Trophoblast cell (in vitro differentiated cells and primary cell): ENCODE measurements around the gene HECW1.

ENCODE experiments used
- DNase-seq, 2 donors: peaks; one replicate each; pipeline ENCODE4 v3.0.0-alpha.2; 2016
- H2AFZ ChIP-seq: 2 replicates; pipeline ENCODE4 v1.6.1; 2013; ENCODE audit warnings: low read length, moderate library complexity, mild to moderate bottlenecking; ENCODE audit not compliant: insufficient read depth, poor library complexity
- H2AK5ac ChIP-seq: 2 replicates; pipeline ENCODE4 v1.6.1; 2013; ENCODE audit warnings: mild to moderate bottlenecking, low read length
- H2BK120ac ChIP-seq: 2 replicates; pipeline ENCODE4 v1.6.1; 2013; ENCODE audit warnings: low read length, mild to moderate bottlenecking, moderate library complexity; ENCODE audit not compliant: insufficient read depth, poor library complexity
- H2BK12ac ChIP-seq: 2 replicates; pipeline ENCODE4 v1.6.1; 2013; ENCODE audit warnings: mild to moderate bottlenecking, low read length, moderate library complexity
- H2BK5ac ChIP-seq: 2 replicates; pipeline ENCODE4 v1.6.1; 2013; ENCODE audit warnings: low read length, low read depth, moderate library complexity, mild to moderate bottlenecking; ENCODE audit not compliant: poor library complexity
- H3K14ac ChIP-seq: 2 replicates; pipeline ENCODE4 v1.6.1; 2013; ENCODE audit warnings: mild to moderate bottlenecking, low read length
- H3K18ac ChIP-seq: 2 replicates; pipeline ENCODE4 v1.6.1; 2013; ENCODE audit warnings: mild to moderate bottlenecking, low read length
- H3K23ac ChIP-seq: 2 replicates; pipeline ENCODE4 v1.6.1; 2013; ENCODE audit warnings: low read length
- H3K27ac ChIP-seq: 2 replicates; pipeline ENCODE4 v1.5.1; 2013; ENCODE audit warnings: low read depth, mild to moderate bottlenecking, inconsistent platforms, low read length, moderate library complexity
- H3K27me3 ChIP-seq: 2 replicates; pipeline ENCODE4 v1.6.1; 2013; ENCODE audit warnings: inconsistent platforms, mild to moderate bottlenecking, low read length, moderate library complexity; ENCODE audit not compliant: insufficient read depth
- H3K36me3 ChIP-seq, 2 experiments: 1 replicate in 1 of 2; 2 replicates in 1 of 2; pipeline ENCODE4 v1.6.1; 2013; ENCODE audit warnings: low read length in 2 of 2, mild to moderate bottlenecking in 2 of 2, moderate library complexity in 1 of 2; ENCODE audit not compliant: insufficient read depth in 2 of 2, control insufficient read depth in 1 of 2
- H3K4ac ChIP-seq: 2 replicates; pipeline ENCODE4 v1.6.1; 2013; ENCODE audit warnings: low read depth, mild to moderate bottlenecking, low read length, moderate library complexity
- H3K4me1 ChIP-seq, 2 experiments: 1 replicate in 1 of 2; 2 replicates in 1 of 2; pipeline ENCODE4 v1.6.1; 2013; ENCODE audit warnings: low read length in 2 of 2, mild to moderate bottlenecking in 2 of 2, moderate library complexity in 1 of 2; ENCODE audit not compliant: insufficient read depth in 2 of 2, control insufficient read depth in 1 of 2
- H3K4me2 ChIP-seq: 2 replicates; pipeline ENCODE4 v1.6.1; 2013; ENCODE audit warnings: inconsistent platforms, mild to moderate bottlenecking, low read length, moderate library complexity
- H3K4me3 ChIP-seq: 2 replicates; pipeline ENCODE4 v1.5.1; 2013; ENCODE audit warnings: mild to moderate bottlenecking, low read depth, low read length, inconsistent platforms
- H3K79me1 ChIP-seq: one replicate; pipeline ENCODE4 v1.6.1; 2013; ENCODE audit warnings: low read length
- H3K79me2 ChIP-seq: 2 replicates; pipeline ENCODE4 v1.6.1; 2013; ENCODE audit warnings: low read length, mild to moderate bottlenecking; ENCODE audit not compliant: control insufficient read depth, insufficient read depth, poor library complexity
- H3K9ac ChIP-seq: 2 replicates; pipeline ENCODE4 v1.6.1; 2013; ENCODE audit warnings: mild to moderate bottlenecking, low read length
- H3K9me3 ChIP-seq: 2 replicates; pipeline ENCODE4 v1.6.1; 2013; ENCODE audit warnings: low read depth, mild to moderate bottlenecking, control low read depth, inconsistent platforms, low read length; ENCODE audit not compliant: insufficient read depth
- H4K12ac ChIP-seq: 2 replicates; pipeline ENCODE4 v1.6.1; 2013; ENCODE audit warnings: low read depth, mild to moderate bottlenecking, low read length, moderate library complexity
- H4K8ac ChIP-seq: 2 replicates; pipeline ENCODE4 v1.6.1; 2013; ENCODE audit warnings: low read depth, mild to moderate bottlenecking, low read length, moderate library complexity
- H4K91ac ChIP-seq: one replicate; pipeline ENCODE4 v1.6.1; 2013; ENCODE audit warnings: low read depth, mild to moderate bottlenecking, low read length, moderate library complexity
- WGBS: extraction: QIAGEN DNeasy Blood & Tissue Kit; methylation state at CpG from one replicate; pipeline ENCODE4 v1.1.7; 2013; ENCODE audit warnings: missing lambda C conversion rate; ENCODE audit not compliant: insufficient read length, insufficient coverage; ENCODE audit errors: extremely low coverage; 5-methylcytosine and 5-hydroxymethylcytosine counted together

HECW1 gene

GRCh38 chr7:43302211-43302711 lies 189.8 kb downstream of the HECW1 start:
- Histone ChIP-seq H2BK5ac (no peak overlapping the region), H3K4me2 (no peak overlapping the region), H3K9ac (no peak overlapping the region), H3K27me3 (no peaks in the 10 kb centered on the region), H4K91ac (no peak overlapping the region), H3K23ac (no peak overlapping the region), H3K79me1 (no peaks in the 10 kb centered on the region), H4K12ac (no peak overlapping the region), H3K14ac (no peak overlapping the region), H2AFZ (no peak overlapping the region), H3K18ac (no peak overlapping the region), H3K4me3 (no peak overlapping the region), H3K4ac (no peak overlapping the region), H4K8ac (no peak overlapping the region), H3K4me1 (no peaks in the 10 kb centered on the region), H2BK120ac (no peak overlapping the region), H3K36me3 (no peaks in the 10 kb centered on the region), H2AK5ac (no peak overlapping the region), H3K9me3 (no peaks in the 10 kb centered on the region), H3K27ac (no peak overlapping the region), H3K79me2 (no peaks in the 10 kb centered on the region), H2BK12ac (no peak overlapping the region)
- DNase-seq: no peak
- WGBS: no CpG with 5 or more reads among the region's 10 CpGs

DNA sequence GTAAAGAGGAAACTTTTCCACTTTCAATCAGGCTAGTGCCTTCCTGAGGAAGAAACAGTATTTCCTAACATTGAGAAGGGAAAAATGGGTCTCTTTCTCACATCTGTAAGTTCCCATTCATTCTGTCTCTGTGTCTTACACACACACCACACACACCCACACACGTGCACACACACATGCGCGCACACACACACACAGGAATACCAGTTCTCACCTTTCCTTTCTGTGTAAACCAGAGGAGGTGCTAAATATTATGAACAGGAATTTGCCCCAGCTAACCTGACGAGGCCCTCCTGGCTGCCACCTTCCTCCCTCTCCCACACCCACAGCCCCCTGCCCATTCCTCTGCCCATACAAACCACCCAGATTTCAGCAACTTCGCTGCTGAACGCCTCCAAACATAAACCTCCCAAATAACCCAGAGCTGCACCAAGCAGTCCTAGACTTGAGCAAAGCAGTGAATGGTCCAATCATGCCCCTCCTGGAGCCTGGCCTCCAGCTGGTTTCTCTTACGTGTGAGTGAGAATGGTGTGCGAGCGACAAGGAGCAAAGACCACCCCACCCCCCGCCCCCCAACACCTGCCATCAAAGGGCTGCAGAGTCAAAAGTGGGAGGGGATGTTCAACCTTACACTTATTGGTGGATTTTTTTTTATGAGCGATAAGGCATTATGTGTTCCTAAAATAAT lies 190.5 kb downstream of the HECW1 start:
- no CpG with 5 or more reads among the region's 11 CpGs for WGBS
- H2BK120ac ChIP-seq: no peak overlapping the region
- DNase-seq: no peak
- H3K27ac ChIP-seq: no peak overlapping the region
- H4K8ac ChIP-seq: no peak overlapping the region
- no peak overlapping the region for H2AK5ac ChIP-seq
- H3K4me2 ChIP-seq: no peak overlapping the region
- no peaks in the 10 kb centered on the region for H3K9me3 ChIP-seq
- H2BK12ac ChIP-seq: no peak overlapping the region
- no peaks in the 10 kb centered on the region for H3K36me3 ChIP-seq
- no peak overlapping the region for H2BK5ac ChIP-seq
- H3K9ac ChIP-seq: no peak overlapping the region
- H3K4ac ChIP-seq: no peak overlapping the region
- no peak overlapping the region for H3K14ac ChIP-seq
- H4K12ac ChIP-seq: no peak overlapping the region
- H3K27me3 ChIP-seq: no peaks in the 10 kb centered on the region
- H3K4me3 ChIP-seq: no peak overlapping the region
- no peak overlapping the region for H4K91ac ChIP-seq
- H2AFZ ChIP-seq: no peak overlapping the region
- H3K23ac ChIP-seq: no peak overlapping the region
- H3K79me2 ChIP-seq: no peaks in the 10 kb centered on the region
- H3K18ac ChIP-seq: no peak overlapping the region
- H3K79me1 ChIP-seq: no peaks in the 10 kb centered on the region
- no peaks in the 10 kb centered on the region for H3K4me1 ChIP-seq

DNA sequence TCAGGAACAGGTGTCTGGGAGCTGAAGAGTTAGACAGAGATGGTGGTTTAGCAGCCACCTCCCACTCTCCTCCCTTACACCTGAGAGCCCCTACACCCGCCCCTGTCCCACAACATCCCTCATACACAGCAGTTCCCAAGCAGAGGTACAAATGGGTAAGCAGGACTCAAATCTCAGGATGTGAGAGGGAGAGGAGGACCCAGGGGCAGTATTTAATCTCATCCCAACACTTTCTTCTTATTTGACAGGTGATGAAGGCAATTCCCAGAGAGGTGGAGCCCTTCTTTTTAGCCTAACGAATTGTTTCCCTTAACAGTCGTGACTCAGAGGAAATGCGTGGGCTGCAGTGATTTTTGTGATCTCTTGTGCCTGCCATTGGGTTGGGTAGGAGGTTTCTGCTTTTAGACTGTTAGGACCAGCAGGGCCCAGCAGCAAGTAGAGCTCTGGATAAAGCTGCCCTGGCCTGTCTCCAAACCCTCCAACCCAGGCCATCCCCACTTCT lies 191.3 kb downstream of the HECW1 start:
- no peak overlapping the region for H2AFZ ChIP-seq

GRCh38 chr7:43306404-43306803 lies 194.0 kb downstream of the HECW1 start:
- no peak overlapping the region for H2BK12ac ChIP-seq
- H2BK120ac ChIP-seq: no peak overlapping the region
- H4K12ac ChIP-seq: no peak overlapping the region
- H3K36me3 ChIP-seq: no peaks in the 10 kb centered on the region
- no peaks in the 10 kb centered on the region for H3K27me3 ChIP-seq
- H3K4me1 ChIP-seq: no peaks in the 10 kb centered on the region
- H2AK5ac ChIP-seq: no peak overlapping the region
- WGBS: no CpG with 5 or more reads among the region's 5 CpGs
- H3K4me2 ChIP-seq: no peak overlapping the region
- no peak overlapping the region for H2AFZ ChIP-seq
- H3K9me3 ChIP-seq: peaks cover 2% of the 10 kb centered on the region
- no peak overlapping the region for H3K14ac ChIP-seq
- DNase-seq: no peak
- H3K18ac ChIP-seq: no peak overlapping the region
- no peaks in the 10 kb centered on the region for H3K79me1 ChIP-seq
- no peak overlapping the region for H3K23ac ChIP-seq
- H3K27ac ChIP-seq: no peak overlapping the region
- H4K91ac ChIP-seq: no peak overlapping the region
- no peak overlapping the region for H2BK5ac ChIP-seq
- no peaks in the 10 kb centered on the region for H3K79me2 ChIP-seq
- no peak overlapping the region for H3K4me3 ChIP-seq
- H3K9ac ChIP-seq: no peak overlapping the region
- no peak overlapping the region for H3K4ac ChIP-seq
- H4K8ac ChIP-seq: no peak overlapping the region

More for the DNA sequence above, 191.3 kb downstream of the HECW1 start:
- no peak overlapping the region for H4K12ac ChIP-seq
- H4K91ac ChIP-seq: no peak overlapping the region
- H3K23ac ChIP-seq: no peak overlapping the region
- H2BK120ac ChIP-seq: no peak overlapping the region
- no peak overlapping the region for H3K4me2 ChIP-seq
- H3K79me2 ChIP-seq: no peaks in the 10 kb centered on the region
- no peaks in the 10 kb centered on the region for H3K79me1 ChIP-seq
- no peaks in the 10 kb centered on the region for H3K4me1 ChIP-seq
- H3K14ac ChIP-seq: no peak overlapping the region
- no peak overlapping the region for H3K27ac ChIP-seq
- H3K9ac ChIP-seq: no peak overlapping the region
- no peak overlapping the region for H2AK5ac ChIP-seq
- H3K18ac ChIP-seq: no peak overlapping the region
- no peaks in the 10 kb centered on the region for H3K36me3 ChIP-seq
- no peak overlapping the region for H3K4ac ChIP-seq
- DNase-seq: no peak
- H2BK5ac ChIP-seq: no peak overlapping the region
- no CpG with 5 or more reads among the region's 4 CpGs for WGBS
- H4K8ac ChIP-seq: no peak overlapping the region
- H3K4me3 ChIP-seq: no peak overlapping the region
- no peak overlapping the region for H2BK12ac ChIP-seq
- no peaks in the 10 kb centered on the region for H3K9me3 ChIP-seq
- no peaks in the 10 kb centered on the region for H3K27me3 ChIP-seq
